HG02588 (cell line): ENCODE results near the gene EPN3.

Source experiments
- ATAC-seq: cut with Tn5 transposase; IDR thresholded peaks from one replicate; pipeline ENCODE4 v1.9.1; 2021; ENCODE audit warnings: mild to moderate bottlenecking, moderate library complexity; ENCODE audit not compliant: unreplicated experiment

The EPN3 gene

GRCh38 chr17:50565402-50566350 is 33.1 kb downstream of the EPN3 start:
- ATAC-seq: no peak

GRCh38 chr17:50566886-50567285 is 34.4 kb downstream of the EPN3 start:
- no peak for ATAC-seq

- no peak for ATAC-seq
Measured at GRCh38 chr17:50568659-50569058, 36.1 kb downstream of the EPN3 start.

GRCh38 chr17:50569592-50569991 is 37.1 kb downstream of the EPN3 start:
- no peak for ATAC-seq

GRCh38 chr17:50570032-50570431 is 37.5 kb downstream of the EPN3 start:
- ATAC-seq: no peak

GRCh38 chr17:50570528-50570927 is 38.0 kb downstream of the EPN3 start:
- ATAC-seq: no peak

GRCh38 chr17:50571681-50572080 is 39.1 kb downstream of the EPN3 start:
- ATAC-seq: no peak

GRCh38 chr17:50572541-50572940 is 40.0 kb downstream of the EPN3 start:
- ATAC-seq: no peak

GRCh38 chr17:50573866-50574611 is 41.5 kb downstream of the EPN3 start:
- no peak for ATAC-seq

GRCh38 chr17:50575581-50576210 is 43.2 kb downstream of the EPN3 start:
- ATAC-seq: no peak

GRCh38 chr17:50576864-50577263 is 44.3 kb downstream of the EPN3 start:
- ATAC-seq: no peak

- ATAC-seq: no peak
Measured at GRCh38 chr17:50577451-50577954, 45.0 kb downstream of the EPN3 start.

- no peak for ATAC-seq
Measured at GRCh38 chr17:50578173-50578572, 45.6 kb downstream of the EPN3 start.

GRCh38 chr17:50579399-50579798 is 46.9 kb downstream of the EPN3 start:
- no peak for ATAC-seq

GRCh38 chr17:50580646-50581045 is 48.1 kb downstream of the EPN3 start:
- ATAC-seq: no peak

GRCh38 chr17:50581316-50581715 is 48.8 kb downstream of the EPN3 start:
- ATAC-seq: no peak

- no peak for ATAC-seq
Measured at GRCh38 chr17:50582741-50583140, 50.2 kb downstream of the EPN3 start.

- no peak for ATAC-seq
Measured at GRCh38 chr17:50583641-50584040, 51.1 kb downstream of the EPN3 start.

GRCh38 chr17:50584116-50584515 is 51.6 kb downstream of the EPN3 start:
- ATAC-seq: no peak

- no peak for ATAC-seq
Measured at GRCh38 chr17:50584749-50585148, 52.2 kb downstream of the EPN3 start.

GRCh38 chr17:50585346-50585745 is 52.8 kb downstream of the EPN3 start:
- no peak for ATAC-seq
